Superior temporal gyrus (tissue), 1 donor: ENCODE measurements around the gene UQCR11.

Source experiments
- DNase-seq: peaks from one replicate; pipeline ENCODE4 v3.0.0-alpha.2; 2016; ENCODE audit errors: extremely low spot score

The UQCR11 gene

GRCh38 chr19:1569997-1570396 lies 35.3 kb downstream of the UQCR11 start:
- DNase-seq = no peak

- DNase-seq = peak; percentile 39
Observed at GRCh38 chr19:1568320-1569019, 36.8 kb downstream of the UQCR11 start, which contains the start of gene MEX3D. Gene MEX3D (minus strand): TSS chr19:1568325. CDS start chr19:1568058, 267 bp downstream.

GRCh38 chr19:1567848-1568227 lies 37.4 kb downstream of the UQCR11 start:
- no peak for DNase-seq

GRCh38 chr19:1567116-1567847 lies 38.0 kb downstream of the UQCR11 start:
- no peak for DNase-seq

GRCh38 chr19:1566392-1567115 lies 38.7 kb downstream of the UQCR11 start:
- DNase-seq = peak; percentile 89

GRCh38 chr19:1563251-1563650 lies 42.0 kb downstream of the UQCR11 start:
- no peak for DNase-seq

- DNase-seq = no peak
Observed at GRCh38 chr19:1561236-1561842, 43.9 kb downstream of the UQCR11 start.

GRCh38 chr19:1560286-1560882 lies 44.9 kb downstream of the UQCR11 start:
- no peak for DNase-seq

GRCh38 chr19:1558552-1558951 lies 46.7 kb downstream of the UQCR11 start:
- no peak for DNase-seq

GRCh38 chr19:1556390-1557070 lies 48.7 kb downstream of the UQCR11 start:
- no peak for DNase-seq

- DNase-seq = no peak
Observed at GRCh38 chr19:1555487-1556389, 49.5 kb downstream of the UQCR11 start.

- DNase-seq = no peak
Observed at GRCh38 chr19:1554968-1555367, 50.3 kb downstream of the UQCR11 start.

GRCh38 chr19:1553415-1553814 lies 51.8 kb downstream of the UQCR11 start:
- no peak for DNase-seq

GRCh38 chr19:1551068-1552040 lies 53.9 kb downstream of the UQCR11 start:
- DNase-seq = no peak

- no peak for DNase-seq
Observed at GRCh38 chr19:1549332-1549945, 55.8 kb downstream of the UQCR11 start.
